ENCODE measurements around the gene CLIC3.

CLIC3 gene

DNA sequence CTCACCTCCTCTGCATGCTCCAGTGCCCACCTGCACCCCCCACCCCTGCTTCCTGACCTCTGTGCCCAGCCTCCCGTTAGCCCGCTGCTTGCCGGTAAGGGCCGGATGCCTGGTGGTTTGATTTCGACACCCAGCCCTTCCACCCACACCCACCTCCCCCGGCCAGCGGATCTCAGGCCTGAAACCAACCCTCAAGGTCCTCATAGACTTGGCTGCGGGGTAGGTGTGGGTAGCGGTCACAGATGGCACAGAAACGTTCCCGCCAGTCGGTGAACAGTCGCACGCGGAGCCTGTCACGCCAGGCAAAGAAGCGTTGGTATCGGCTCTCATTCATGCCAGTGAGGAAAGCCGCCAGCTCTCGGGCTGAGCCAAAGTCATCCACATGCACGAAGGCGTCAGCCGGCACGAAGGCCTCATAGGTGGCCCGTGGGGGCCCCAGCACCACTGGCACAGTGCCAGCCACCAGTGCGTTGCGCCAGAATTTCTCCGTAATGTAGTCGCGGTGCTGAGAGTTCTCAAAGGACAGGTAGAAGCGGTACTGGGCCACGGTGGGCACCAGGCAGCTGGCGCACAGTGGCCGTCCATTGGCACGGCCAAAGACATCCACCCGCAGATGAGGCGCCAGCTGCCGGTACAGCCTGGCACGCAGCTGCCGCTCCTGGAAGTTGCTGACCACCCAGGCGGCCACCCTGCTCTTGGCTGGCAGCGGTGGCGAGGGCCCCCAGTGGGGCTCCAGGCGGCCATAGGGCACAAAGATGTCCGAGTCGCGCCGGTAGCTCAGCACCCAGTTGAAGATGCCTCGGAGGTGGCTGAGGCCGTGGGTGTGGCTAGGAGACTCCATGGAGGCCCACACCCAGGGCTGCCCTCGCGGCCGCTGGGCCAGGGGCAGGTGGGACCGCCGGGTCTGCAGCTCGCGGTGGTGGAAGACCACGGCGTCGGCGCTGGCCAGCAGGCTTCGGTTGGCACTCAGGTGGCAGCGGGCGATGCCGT lies 34.5 kb upstream of the CLIC3 start:
- no peak for DNase-seq

DNA sequence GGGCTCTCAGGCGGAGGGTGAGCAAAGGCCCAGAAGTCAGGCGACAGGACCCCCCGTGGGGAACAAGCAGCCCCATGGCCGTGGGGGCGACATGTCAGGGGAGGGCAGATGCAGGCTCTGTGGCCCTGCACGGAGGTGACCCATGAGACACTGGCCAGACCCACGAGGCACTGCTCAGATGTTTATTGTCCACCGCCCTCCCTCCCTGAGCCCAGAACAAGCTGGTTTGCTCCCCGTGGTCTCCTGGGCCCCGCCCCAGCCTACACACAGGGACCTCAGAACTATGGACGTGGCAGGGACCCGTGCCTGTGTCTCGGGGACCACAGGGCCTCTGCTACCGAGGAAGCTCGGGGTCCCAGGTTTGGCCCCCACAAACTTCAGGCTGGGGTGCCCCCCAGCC lies 33.6 kb upstream of the CLIC3 start:
- DNase-seq, result no peak

DNA sequence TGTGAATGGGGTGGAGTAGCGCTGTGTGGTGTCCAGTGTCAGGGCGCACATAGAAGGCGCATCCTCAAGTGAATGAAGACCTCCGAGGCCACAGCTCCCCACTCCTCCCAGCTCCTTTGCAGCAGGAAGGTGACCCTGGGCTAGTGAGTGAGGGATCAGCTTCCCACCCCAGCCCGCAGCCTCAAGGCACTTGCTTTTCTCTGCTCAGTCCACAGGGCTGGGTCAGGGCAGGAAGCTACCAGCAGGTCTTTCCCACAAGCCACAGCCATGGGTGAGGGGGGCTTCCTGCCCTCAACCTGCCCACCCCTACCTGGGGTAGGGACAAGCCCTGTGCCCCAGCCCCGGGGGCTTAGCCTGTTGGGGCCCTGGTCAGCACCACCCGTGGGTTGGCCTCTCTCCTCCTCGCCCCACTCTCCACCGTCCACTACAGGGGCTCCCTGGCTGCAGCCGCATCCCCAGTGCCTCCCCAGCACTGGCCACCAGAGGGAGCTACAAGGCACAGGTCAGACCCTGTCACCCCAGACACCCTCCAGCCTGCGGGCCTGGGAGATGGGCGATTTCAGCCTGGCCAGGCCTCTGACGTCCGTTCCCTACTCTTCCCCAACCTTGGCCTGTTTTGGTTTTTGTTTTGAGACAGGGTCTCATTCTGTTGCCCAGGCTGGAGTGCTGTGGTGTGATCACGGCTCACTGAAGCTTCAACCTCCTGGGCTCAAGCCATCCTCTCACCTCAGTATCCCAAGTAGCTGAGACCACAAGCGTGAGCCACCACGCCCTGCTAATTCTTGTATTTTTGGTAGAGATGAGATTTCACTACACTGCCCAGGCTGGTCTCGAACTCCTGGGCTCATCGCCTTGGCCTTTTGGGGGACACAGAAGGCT lies 32.9 kb upstream of the CLIC3 start:
- DNase-seq, result peak; percentile 77

DNA sequence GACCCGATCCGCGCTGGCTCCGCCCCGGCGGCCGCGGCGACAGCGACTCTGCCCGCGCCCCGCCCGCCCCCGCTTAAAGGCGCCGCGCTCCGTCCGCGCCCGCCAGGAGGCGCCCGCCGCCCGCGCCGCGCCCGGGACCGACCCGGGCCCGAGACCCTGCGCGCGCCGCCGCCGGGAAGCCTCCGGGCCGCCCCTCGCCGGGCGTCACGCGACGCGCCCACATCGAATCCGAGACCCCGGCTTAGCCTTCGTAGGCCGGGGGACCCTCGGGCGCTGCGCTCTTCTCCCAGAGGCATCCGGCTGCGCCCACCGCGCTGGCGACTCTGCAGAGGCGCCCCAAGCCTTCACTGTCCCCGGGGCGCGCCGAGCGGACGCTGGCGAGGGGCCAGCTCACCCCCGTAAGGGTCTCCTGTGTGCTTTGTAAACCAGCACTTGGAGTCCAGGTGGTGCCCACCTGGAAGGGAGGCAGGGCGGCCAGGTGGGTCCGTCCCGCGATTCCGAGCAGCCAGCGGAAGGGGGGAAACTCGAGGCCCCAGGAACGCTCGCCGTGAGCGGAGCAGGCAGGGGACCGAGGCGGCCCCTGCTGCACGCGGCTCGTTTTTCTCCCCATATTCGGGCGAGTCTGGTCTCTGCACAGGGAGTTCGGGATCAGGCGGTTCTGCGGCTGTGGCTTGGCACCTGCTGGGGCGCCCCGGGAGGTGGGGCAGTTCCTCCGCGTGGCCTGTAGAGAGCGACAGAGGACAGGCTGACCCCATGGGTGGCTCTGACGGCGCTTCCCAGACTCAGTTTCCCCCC lies 32.1 kb upstream of the CLIC3 start:
- DNase-seq, result peak; percentile 68

DNA sequence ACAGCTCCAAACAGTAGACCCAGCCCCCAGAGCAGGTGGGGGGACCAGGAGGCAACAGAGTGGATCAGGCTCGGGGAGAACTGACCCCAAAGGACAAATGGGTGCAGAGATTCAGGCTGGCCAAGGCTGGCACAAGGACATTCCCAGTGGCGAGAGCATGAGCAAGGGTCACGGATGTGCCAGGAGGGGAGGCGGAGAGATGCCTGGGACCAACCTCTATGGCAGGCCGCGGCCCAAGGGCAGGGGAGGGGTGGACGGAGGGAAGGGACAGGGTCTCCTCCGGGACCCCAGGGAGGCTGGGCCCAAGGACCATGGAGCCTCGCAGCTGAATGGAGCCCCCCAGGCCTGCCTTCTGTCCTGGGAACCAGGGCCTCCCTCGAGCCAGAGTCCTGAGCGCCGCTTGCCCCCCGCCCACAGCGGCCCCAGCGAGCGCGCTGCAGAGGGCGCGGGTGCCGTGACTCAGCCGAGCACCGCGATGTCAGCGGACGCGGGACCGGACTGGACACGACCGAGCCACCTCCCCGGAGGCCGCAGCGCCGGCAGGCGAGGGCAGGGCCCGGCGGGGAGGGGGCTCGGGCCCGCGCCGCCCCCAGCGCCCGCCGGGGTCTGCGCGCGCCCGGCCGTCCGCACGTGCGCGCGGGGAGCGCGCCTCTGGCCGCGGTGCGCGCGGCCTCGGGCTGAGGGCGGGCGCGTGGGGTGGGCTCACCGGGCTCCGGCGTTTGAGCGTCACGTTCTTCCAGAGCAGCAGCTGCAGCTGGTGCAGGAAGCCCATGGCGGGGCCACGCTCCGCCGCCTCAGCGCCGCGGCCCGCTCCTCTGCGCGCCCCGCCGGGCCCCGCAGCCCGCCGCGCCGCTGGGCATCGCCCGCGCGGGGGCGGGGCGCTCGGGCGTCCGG lies 31.2 kb upstream of the CLIC3 start, which contains the start of gene ABCA2:
Gene ABCA2 (minus strand): TSS at position 869 of the 894 bp plus-strand sequence. CDS start 97 bp downstream, at position 772.
- no peak for DNase-seq

DNA sequence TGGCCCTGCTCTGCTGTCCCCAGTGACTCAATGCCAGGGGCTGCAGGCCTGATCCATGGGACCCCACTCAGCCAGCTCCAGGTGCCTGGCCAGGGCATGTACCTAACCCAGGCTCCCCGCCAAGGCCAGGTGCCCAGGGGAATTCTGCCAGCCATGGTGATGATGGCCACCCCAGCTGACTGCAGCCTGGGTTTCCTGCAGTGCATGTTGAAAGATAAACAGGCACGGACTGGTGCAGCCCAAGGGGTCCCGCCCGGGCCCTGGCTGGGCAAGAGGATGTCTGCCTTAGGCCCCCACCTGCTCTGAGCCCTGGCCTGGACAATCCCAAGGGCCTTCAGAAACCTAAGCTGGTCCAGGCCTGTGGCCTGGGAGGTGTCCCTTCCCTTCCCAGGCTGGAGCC lies 30.5 kb upstream of the CLIC3 start:
- no peak for DNase-seq

DNA sequence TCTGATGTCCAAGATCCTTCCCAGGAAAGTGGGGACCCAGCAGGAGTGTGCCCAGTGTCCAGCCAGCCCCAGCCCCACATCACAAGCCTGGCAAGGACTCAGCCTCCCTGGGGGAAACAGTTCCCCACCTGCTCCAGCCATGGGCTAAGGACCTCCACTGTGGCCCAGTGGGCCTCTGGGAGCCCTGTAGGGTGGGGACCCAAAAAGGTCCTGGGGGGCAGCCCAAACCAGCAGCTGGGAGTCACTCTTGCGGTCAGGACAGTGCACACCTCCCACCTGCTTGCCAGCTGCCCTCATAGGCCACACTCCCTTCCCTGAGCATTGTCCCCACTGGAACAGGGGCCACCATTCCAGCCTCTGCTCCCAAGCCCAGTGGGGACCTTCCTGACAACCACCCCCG lies 30.0 kb upstream of the CLIC3 start:
- no peak for DNase-seq

DNA sequence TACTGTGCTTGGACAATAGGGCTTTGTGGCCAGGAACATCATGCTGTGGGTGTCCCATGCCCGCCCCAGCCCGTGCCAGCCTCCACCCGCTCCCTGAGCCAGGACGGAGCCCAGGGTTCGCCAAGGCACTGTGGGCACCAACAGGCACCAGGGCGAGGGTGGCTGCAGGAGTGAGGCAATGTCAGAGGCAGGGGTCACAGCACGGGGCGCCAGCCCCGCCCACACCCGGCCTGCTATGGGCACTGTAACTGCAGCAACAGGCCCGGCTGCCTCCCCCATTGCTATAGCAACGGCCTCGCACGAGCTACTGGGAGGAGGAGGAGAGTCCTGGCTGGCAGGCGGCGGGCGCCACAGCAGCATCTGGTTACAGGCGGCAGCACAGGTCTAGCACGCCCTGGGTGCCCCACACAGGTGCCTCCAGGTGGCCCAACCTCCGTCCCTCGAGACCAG lies 29.2 kb upstream of the CLIC3 start:
- no peak for DNase-seq

DNA sequence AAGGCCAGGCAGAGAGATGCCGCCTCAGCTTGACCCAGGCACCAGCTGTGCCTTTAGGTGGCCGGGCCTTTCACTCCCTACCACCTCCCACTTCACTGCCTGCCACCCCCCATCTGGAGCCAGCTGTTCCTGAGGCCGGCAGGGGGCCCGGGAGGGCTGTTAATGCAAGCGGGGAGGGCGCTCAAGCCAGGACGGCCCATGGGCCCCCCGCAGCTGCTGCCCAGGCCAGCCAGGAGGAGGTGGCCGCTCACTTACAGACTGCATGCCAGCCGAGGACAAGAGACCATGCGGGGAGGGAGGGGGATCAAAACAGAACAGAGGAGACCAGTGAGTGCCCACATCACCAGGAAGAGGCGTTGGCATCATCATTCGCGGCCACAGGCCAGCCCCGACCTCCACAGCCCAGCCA lies 27.2 kb upstream of the CLIC3 start:
- no peak for DNase-seq

DNA sequence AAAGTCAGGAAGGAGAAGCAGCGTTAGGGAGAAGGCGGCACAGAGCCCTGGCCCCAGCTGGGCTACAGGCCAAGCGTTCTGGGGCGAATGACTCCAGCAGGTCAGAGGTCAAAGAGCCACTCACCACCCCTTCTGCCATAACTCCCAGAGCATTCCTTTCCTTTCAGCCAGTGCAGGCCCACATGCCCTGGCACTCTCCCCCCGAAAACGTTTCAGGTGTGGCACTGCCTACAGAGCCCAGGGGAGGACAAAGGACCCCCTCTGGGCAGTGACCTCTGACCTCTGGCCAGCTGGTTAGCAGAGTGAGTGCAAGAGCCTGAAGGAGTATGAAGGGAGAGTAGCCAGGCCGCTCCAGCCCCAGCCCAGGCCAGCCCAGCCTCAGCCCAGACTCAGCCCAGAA lies 26.8 kb upstream of the CLIC3 start:
- DNase-seq, result no peak

DNA sequence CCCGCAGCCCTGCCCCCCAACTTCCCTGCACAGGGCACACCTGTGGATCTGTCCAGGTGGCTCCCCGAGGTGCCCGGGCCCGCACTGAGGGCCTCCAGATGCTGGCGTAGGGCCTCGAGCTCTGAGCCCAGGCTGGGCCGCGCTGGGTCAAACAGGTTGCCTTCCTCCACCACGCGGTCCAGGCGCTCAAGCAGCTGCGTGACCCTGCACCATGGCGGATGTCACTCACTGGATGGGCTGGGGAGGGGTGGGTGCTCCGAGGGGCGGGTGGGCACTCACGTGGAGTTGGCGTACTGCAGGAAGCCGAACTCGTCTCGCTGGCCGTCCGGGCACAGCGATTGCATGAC lies 26.3 kb upstream of the CLIC3 start:
- DNase-seq, result no peak

DNA sequence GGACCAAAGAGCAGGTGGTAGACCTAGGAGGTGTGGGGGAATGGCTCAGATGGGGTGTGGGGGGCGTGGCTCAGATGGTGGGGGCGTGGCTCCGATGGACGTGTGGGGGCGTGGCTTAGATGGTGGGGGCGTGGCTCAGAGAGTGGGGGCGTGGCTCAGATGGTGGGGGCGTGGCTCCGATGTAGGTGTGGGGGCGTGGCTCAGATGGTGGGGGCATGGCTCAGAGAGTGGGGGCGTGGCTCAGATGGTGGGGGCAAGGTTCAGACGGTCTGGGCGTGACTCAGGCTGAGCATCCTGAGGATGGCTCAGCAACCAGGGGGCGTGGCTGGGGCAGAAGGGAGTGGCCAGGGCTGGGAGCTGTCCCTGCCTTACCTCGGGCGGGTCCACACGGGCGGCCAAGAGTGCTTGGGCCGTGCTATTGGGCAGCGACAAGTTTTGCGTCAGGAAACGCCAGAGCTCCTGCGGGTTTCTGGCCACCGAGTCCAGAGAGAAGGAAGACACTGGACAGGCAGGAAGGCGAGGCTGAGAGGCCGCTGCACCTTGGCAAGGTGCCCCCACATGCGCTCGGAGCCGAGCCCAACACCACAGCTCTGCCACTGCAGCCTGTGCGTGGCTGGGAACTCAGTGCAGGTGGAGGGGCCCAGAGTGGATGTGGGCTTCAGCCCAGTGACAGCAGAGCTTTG lies 25.8 kb upstream of the CLIC3 start:
- peak; percentile 68 for DNase-seq

DNA sequence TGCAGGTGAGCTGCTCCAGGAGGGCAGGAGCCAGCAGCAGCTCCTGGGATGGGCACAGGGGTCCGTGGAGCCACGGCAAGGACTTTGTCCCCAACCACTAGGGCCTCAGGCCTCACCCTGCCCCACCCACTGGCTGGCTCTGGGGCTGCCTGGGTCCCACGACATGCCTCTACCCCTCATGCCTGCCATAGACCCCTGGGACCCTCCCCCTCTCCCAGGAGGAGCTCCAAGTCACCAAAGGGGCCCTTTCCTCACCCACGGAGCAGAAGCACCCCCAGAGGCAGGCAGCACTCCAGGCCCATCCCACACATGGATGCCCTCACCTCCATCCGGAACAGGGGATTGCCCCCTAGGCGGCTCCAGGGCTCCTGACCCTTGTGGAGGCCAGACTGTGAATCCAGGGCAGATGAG lies 25.2 kb upstream of the CLIC3 start:
- DNase-seq, result no peak

DNA sequence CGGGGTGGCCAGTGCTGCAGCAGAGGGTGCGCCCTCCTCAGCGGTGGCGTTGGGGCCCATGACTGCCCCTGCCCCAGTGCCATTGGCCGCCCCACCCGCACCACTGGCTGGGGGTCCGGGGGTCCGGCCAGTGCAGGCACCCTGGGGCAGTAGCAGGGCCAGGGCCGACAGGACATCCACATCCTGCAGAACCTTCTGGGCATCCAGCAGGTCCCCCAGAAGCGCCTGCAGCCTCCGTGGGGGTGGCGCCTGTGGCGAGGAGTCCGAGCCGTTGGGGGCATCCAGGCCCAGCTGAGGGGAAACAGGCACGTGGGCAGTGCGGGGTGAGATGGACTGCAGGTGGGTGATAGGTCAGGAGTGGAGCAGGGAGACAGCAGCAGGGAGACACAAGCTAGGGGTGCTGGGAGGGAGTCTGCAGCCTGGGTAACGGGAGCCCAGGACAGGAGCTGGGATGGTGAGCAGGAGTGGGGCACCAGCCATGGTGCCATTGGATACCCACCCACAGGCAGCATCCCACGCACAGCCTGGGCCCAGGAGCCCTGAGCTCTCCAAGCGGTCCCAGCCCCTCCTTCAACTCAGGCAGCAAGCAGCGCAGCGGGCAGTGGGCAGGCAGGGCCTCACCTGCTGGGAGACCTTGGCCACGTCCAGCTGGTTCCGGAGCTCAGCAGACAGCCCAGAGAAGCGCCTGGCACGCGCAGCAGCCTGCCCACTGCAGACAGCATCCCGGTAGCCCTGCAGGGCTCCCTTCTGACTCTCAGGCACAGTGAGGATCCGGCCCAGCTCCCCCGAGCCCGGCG lies 24.6 kb upstream of the CLIC3 start:
- no peak for DNase-seq

DNA sequence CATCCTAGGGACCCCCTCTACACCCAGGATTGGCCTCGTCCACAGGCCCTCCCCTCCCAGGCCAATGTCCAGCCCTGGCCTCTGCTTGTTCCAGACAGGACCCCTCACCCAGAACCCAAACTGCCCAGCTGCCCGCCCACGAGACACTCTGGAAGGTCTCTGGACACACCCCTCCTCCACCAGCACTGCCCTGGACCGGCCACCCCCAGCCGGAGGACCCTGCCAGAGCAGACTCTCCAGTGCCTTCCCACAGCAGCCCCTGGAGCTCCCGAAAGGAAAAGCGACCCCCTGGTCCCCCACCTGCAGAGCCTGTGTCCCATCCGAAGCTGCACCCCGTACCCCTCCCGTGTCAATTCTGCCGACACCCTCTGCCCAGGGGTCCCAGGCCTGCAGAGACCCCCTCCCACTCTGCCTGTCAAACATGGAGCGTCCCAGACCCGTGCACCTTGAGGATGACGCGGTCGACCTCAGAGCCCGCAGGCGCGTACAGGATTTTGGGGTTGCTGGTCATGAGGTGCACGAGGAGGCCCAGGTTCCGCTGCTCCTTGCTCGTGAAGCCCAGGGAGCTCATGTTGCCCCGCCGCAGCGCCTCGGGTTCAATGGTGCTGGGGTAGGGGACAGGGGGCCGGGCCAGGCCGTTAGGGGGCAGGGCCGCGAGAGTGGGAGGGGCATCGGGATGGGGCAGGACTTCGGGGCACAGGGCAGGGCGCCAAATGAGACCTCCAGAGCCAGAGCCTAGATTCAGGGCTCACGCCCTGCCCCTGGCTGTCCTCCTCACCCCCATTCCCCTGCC lies 23.7 kb upstream of the CLIC3 start:
- DNase-seq, result no peak

DNA sequence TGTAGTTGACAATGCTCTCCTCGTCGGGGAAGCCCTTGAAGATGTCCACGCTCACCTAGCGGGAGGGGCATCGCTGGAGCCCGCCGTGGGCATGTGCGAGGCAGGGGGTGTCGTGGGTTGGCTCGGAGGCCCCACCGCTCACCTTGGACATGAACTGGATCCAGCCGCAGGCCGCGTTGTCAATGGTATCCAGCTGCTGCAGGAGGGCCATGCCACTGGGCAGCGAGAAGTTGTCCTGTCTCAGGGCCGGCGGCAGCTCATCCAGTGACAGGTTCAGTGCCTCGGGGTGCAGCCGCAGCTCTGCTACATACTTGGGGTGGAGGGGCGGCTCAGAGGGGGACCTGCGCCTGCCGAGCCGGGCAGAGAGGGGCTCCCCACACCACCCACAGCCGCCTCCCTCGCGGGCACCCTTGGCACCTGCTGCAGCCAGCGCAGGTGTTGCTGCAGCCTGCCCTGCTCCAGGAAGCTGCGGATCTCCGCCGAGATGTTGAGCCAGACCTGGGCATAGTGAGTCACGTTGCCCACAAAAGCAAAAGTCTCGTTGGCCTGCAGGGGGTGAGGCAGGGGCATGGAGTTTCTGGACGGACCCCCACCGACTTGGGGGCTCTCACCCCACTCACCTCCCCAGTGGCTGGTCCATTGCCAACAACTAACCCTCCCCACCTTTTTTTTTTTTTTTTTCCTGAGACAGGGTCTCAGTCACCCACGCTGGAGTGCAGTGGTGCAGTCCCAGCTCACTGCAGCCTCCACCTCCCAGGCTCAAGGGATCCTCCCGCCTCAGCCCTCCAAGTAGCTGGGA lies 22.6 kb upstream of the CLIC3 start:
- DNase-seq, result no peak

DNA sequence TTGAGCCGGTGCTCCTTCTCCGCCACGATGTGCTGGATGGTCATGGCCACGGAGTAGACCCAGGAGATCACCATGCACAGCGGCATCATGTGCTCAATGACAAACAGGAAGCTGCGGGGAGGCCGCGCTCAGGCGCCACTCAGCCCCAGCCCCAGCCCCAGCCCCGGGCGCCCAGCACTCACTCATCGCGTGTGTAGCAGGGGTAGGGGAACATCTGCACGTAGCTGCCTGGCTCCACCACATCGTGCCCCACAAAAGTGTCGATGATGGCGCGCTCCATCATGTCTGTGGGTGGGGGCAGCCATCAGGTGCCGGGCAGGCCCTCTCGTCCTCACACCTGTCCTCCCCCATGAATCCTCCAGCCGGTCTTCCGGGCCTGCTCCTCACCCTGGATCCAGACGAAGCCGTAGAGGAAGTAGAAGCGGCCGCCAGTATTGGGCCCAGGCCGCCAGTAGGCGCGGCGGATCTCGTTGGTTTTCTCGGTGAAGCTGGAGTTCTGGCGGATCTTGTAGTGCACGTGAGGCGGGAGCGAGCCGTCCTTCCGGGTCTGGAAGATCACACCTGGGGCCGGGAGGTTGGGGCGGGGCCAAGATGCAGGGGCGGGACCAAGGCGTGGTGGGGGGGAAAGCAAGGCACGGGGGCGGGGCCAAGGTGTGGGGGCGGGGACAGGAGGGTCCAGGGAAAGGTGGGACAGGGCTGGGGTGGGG lies 21.6 kb upstream of the CLIC3 start:
- DNase-seq, result no peak

DNA sequence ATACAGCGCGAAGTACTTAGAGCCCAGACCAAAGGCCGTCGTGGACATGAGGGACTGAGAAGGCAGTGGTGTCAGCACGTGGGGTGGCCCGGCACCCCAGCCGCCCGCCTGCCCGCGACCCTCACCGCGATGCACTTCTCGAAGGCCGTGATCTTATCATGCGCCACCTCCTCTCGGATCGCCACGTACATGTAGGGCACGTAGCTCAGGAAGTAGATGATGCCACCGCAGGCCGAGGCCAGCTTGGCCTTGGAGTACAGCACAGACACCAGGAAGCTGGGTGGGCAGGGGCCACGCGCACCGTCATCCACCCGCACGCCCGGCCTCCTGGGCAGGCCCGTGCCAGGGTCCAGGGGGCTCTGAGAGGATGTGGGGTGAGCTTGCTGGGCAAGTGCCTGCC lies 20.7 kb upstream of the CLIC3 start:
- DNase-seq, result no peak
